HG02610 (cell line): Measurements from ENCODE around the gene FILIP1.

Experiments used
- ATAC-seq: cut with Tn5 transposase; IDR thresholded peaks from one replicate; pipeline ENCODE4 v1.9.1; 2021; ENCODE audit warnings: mild to moderate bottlenecking, moderate library complexity; ENCODE audit not compliant: unreplicated experiment

The FILIP1 gene

GRCh38 chr6:75347898-75348610, 145.5 kb downstream of the FILIP1 start:
- no peak for ATAC-seq

GRCh38 chr6:75345413-75345812, 148.2 kb downstream of the FILIP1 start:
- no peak for ATAC-seq

GRCh38 chr6:75344455-75344854, 149.1 kb downstream of the FILIP1 start:
- ATAC-seq: no peak

GRCh38 chr6:75344021-75344420, 149.6 kb downstream of the FILIP1 start:
- no peak for ATAC-seq

GRCh38 chr6:75337835-75338580, 155.6 kb downstream of the FILIP1 start:
- ATAC-seq: no peak

- no peak for ATAC-seq
Observed at GRCh38 chr6:75334266-75335040, 159.1 kb downstream of the FILIP1 start.

GRCh38 chr6:75333676-75334200, 159.9 kb downstream of the FILIP1 start:
- ATAC-seq: no peak

GRCh38 chr6:75331151-75331550, 162.4 kb downstream of the FILIP1 start:
- ATAC-seq: no peak

- no peak for ATAC-seq
Observed at GRCh38 chr6:75329703-75330102, 163.9 kb downstream of the FILIP1 start.

GRCh38 chr6:75327807-75328206, 165.8 kb downstream of the FILIP1 start:
- ATAC-seq: no peak

- ATAC-seq: no peak
Observed at GRCh38 chr6:75326557-75327258, 166.9 kb downstream of the FILIP1 start.

- no peak for ATAC-seq
Observed at GRCh38 chr6:75318900-75319299, 174.7 kb downstream of the FILIP1 start.

- no peak for ATAC-seq
Observed at GRCh38 chr6:75317503-75318206, 175.9 kb downstream of the FILIP1 start.

GRCh38 chr6:75315978-75316377, 177.6 kb downstream of the FILIP1 start:
- no peak for ATAC-seq

- no peak for ATAC-seq
Observed at GRCh38 chr6:75308250-75308988, 185.2 kb downstream of the FILIP1 start.

- ATAC-seq: no peak
Observed at GRCh38 chr6:75307364-75308004, 186.1 kb downstream of the FILIP1 start.

GRCh38 chr6:75306064-75306463, 187.5 kb downstream of the FILIP1 start:
- ATAC-seq: no peak

- ATAC-seq: no peak
Observed at GRCh38 chr6:75305573-75305972, 188.0 kb downstream of the FILIP1 start.

- ATAC-seq: no peak
Observed at GRCh38 chr6:75302280-75302679, 191.3 kb downstream of the FILIP1 start.
